ENCODE measurements around the gene TRPC1. TPM values are rescaled to one million over a fixed set of nuclear protein-coding genes. Genes with fewer than 3 reads are reported as not detected.

TRPC1 gene
- total RNA-seq, 1 donor from 2014 or later, result 23.2 TPM

- Mint-ChIP-seq H3K4me1 (ENCODE audit: low read depth, unreplicated experiment) (peaks cover 23% of the 10 kb centered on the region), H3K9me3 (ENCODE audit: unreplicated experiment) (peaks cover 3% of the 10 kb centered on the region), H3K27ac (ENCODE audit: unreplicated experiment) (peak overlapping the region; percentile 15), H3K27me3 (ENCODE audit: unreplicated experiment) (peaks cover 2% of the 10 kb centered on the region), H3K36me3 (ENCODE audit: unreplicated experiment) (no peaks in the 10 kb centered on the region), H3K4me3 (ENCODE audit: unreplicated experiment) (no peak overlapping the region)
- DNase-seq, result no peak
- no peak for TF ChIP-seq CTCF (IDR thresholded peaks at IDR 0.05; ENCODE audit: partially characterized antibody, unreplicated experiment)
Observed at GRCh38 chr3:142853270-142854168, 129.7 kb downstream of the TRPC1 start.

GRCh38 chr3:142857056-142857455 lies 133.2 kb downstream of the TRPC1 start:
- Mint-ChIP-seq H3K36me3 (ENCODE audit: unreplicated experiment) (no peaks in the 10 kb centered on the region), H3K9me3 (ENCODE audit: unreplicated experiment) (peaks cover 5% of the 10 kb centered on the region), H3K4me1 (ENCODE audit: low read depth, unreplicated experiment) (peaks cover 42% of the 10 kb centered on the region), H3K27ac (ENCODE audit: unreplicated experiment) (peak overlapping the region; percentile 63), H3K27me3 (ENCODE audit: unreplicated experiment) (peaks cover 2% of the 10 kb centered on the region), H3K4me3 (ENCODE audit: unreplicated experiment) (no peak overlapping the region)
- peak; percentile 54 for DNase-seq
- no peak for TF ChIP-seq CTCF (IDR thresholded peaks at IDR 0.05; ENCODE audit: partially characterized antibody, unreplicated experiment)

Other genes starting within 250 kb of the TRPC1 start
- gene ATR, start 145.3 kb upstream of the TRPC1 start, total RNA-seq (ENCODE audit: unreplicated experiment), result 18.3 TPM
- 1.3 TPM for gene PLS1, start 127.6 kb upstream of the TRPC1 start, total RNA-seq (ENCODE audit: unreplicated experiment)
- 33.4 TPM for gene PCOLCE2, start 165.0 kb downstream of the TRPC1 start, total RNA-seq (ENCODE audit: unreplicated experiment)
- gene PAQR9, start 239.6 kb downstream of the TRPC1 start, total RNA-seq (ENCODE audit: unreplicated experiment), result 2.5 TPM

Data from glutamatergic neuron (in vitro differentiated cells).